SU-DHL-6 (cell line): Measurements from ENCODE around the gene MUC13.

Experiments used
- H2AFZ ChIP-seq: fragments of 200-600 bp; sonication (generic); 2 replicates; pipeline ENCODE4 v1.6.1; 2014; ENCODE audit warnings: low read depth, mild to moderate bottlenecking, moderate library complexity, mixed read lengths, antibody characterized with exemption, low read length; ENCODE audit not compliant: severe bottlenecking
- H3F3A ChIP-seq: fragments of 200-600 bp; shearing (Covaris generic); 2 replicates; pipeline ENCODE4 v1.6.0; 2016; ENCODE audit warnings: antibody characterized with exemption, mild to moderate bottlenecking; ENCODE audit not compliant: insufficient read depth
- H3K27ac ChIP-seq: fragments of 200-600 bp; sonication (generic); 2 replicates; pipeline ENCODE4 v1.5.1; 2016; ENCODE audit warnings: low read depth, mild to moderate bottlenecking, low read length, moderate library complexity, mixed read lengths
- H3K27me3 ChIP-seq: fragments of 200-600 bp; sonication (generic), shearing (Covaris generic); 2 replicates; pipeline ENCODE4 v1.6.0; 2014; ENCODE audit warnings: mild to moderate bottlenecking, low read length
- H3K36me3 ChIP-seq: fragments of 200-600 bp; sonication (generic); 2 replicates; pipeline ENCODE4 v1.6.1; 2014; ENCODE audit warnings: mild to moderate bottlenecking, low read length, mixed read lengths
- H3K4me2 ChIP-seq: fragments of 300-600, 200-600 bp; shearing (Covaris generic), sonication (generic); 2 replicates; pipeline ENCODE4 v1.6.0; 2014; ENCODE audit warnings: low read length, low read depth, mild to moderate bottlenecking; ENCODE audit not compliant: poor library complexity, severe bottlenecking
- H3K4me3 ChIP-seq: fragments of 200-600 bp; sonication (generic); 2 replicates; pipeline ENCODE4 v1.5.1; 2014; ENCODE audit warnings: antibody characterized with exemption, low read length, mild to moderate bottlenecking, mixed read lengths; ENCODE audit not compliant: insufficient read depth, poor library complexity, severe bottlenecking
- H3K79me2 ChIP-seq: fragments of 200-600 bp; sonication (generic); 2 replicates; pipeline ENCODE4 v1.6.1; 2014; ENCODE audit warnings: mild to moderate bottlenecking, low read length, moderate library complexity; ENCODE audit not compliant: insufficient read depth
- H3K9ac ChIP-seq: fragments of 200-600 bp; sonication (generic); 2 replicates; pipeline ENCODE4 v1.7.0; 2014; ENCODE audit warnings: mild to moderate bottlenecking, low read length
- H3K9me2 ChIP-seq: fragments of 200-600 bp; sonication (generic); replicated peaks from 2 replicates; pipeline ENCODE4 v1.6.1; 2014; ENCODE audit warnings: low read length; ENCODE audit not compliant: insufficient read depth
- H3K9me3 ChIP-seq: fragments of 200-600 bp; sonication (generic); 2 replicates; pipeline ENCODE4 v1.6.1; 2014; ENCODE audit warnings: low read length, mixed read lengths; ENCODE audit not compliant: insufficient read depth
- H4K20me1 ChIP-seq: fragments of 200-600 bp; sonication (generic); 2 replicates; pipeline ENCODE4 v1.6.1; 2014; ENCODE audit warnings: low read depth, mild to moderate bottlenecking, antibody characterized with exemption, low read length, moderate library complexity, mixed read lengths
- EZH2phosphoT487 ChIP-seq: fragments of 200-600 bp; sonication (generic), shearing (Covaris generic); conservative IDR thresholded peaks from 2 replicates; pipeline ENCODE4 v1.6.1; 2018; ENCODE audit warnings: mild to moderate bottlenecking, antibody characterized with exemption, low read length, moderate library complexity, mixed read lengths
- TF ChIP-seq, protein P1 (sequence below): fragments of 200-600 bp; sonication (generic); IDR thresholded peaks from one replicate; pipeline ENCODE4 v1.5.1; 2017; ENCODE audit warnings: antibody characterized with exemption, mild to moderate bottlenecking, low read length, moderate library complexity; ENCODE audit not compliant: insufficient read depth, poor library complexity, severe bottlenecking

The MUC13 gene

DNA sequence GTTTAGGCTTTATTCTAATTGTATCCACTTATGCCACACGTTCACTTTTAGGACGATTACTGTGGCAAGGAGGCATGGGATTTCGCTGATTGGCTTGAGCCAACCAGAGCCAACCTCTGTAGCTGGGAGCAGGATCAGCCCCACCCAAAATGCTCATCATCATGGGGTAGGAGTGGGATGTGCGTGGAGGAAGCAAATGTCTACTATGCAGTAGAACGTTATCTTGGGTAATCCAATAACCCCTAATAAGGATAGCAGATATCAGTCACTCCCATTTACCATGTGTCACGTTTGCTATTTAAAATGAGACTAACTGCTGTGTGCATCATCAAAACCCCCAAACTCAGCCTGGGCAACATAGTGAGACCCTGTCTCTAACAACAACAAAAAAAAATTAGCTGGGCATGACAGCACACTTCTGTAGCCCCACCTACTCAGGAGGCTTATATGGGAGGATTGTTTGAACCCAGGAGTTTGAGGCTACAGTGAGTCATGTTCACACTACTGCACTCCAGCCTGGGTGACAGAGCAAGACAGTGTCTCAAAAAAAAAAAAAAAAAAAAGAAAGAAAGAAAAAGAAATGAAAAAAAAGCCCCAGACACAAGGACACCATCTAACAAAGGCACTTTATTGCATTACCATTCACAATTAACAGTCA lies 29.6 kb downstream of the MUC13 start:
- no peaks in the 10 kb centered on the region for H3K36me3 ChIP-seq
- no peaks in the 10 kb centered on the region for H3K9me3 ChIP-seq
- H3K27me3 ChIP-seq, result no peaks in the 10 kb centered on the region
- H3K4me3 ChIP-seq, result no peak overlapping the region
- no peak overlapping the region for H3K4me2 ChIP-seq
- H4K20me1 ChIP-seq, result no peaks in the 10 kb centered on the region
- H3K27ac ChIP-seq, result no peak overlapping the region
- no peaks in the 10 kb centered on the region for H3F3A ChIP-seq
- no peak overlapping the region for H2AFZ ChIP-seq
- no peaks in the 10 kb centered on the region for H3K9me2 ChIP-seq
- H3K9ac ChIP-seq, result no peak overlapping the region
- H3K79me2 ChIP-seq, result no peaks in the 10 kb centered on the region
- TF ChIP-seq EZH2phosphoT487, result no peak
- TF ChIP-seq, protein P1, sequence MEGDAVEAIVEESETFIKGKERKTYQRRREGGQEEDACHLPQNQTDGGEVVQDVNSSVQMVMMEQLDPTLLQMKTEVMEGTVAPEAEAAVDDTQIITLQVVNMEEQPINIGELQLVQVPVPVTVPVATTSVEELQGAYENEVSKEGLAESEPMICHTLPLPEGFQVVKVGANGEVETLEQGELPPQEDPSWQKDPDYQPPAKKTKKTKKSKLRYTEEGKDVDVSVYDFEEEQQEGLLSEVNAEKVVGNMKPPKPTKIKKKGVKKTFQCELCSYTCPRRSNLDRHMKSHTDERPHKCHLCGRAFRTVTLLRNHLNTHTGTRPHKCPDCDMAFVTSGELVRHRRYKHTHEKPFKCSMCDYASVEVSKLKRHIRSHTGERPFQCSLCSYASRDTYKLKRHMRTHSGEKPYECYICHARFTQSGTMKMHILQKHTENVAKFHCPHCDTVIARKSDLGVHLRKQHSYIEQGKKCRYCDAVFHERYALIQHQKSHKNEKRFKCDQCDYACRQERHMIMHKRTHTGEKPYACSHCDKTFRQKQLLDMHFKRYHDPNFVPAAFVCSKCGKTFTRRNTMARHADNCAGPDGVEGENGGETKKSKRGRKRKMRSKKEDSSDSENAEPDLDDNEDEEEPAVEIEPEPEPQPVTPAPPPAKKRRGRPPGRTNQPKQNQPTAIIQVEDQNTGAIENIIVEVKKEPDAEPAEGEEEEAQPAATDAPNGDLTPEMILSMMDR, result no peak

DNA sequence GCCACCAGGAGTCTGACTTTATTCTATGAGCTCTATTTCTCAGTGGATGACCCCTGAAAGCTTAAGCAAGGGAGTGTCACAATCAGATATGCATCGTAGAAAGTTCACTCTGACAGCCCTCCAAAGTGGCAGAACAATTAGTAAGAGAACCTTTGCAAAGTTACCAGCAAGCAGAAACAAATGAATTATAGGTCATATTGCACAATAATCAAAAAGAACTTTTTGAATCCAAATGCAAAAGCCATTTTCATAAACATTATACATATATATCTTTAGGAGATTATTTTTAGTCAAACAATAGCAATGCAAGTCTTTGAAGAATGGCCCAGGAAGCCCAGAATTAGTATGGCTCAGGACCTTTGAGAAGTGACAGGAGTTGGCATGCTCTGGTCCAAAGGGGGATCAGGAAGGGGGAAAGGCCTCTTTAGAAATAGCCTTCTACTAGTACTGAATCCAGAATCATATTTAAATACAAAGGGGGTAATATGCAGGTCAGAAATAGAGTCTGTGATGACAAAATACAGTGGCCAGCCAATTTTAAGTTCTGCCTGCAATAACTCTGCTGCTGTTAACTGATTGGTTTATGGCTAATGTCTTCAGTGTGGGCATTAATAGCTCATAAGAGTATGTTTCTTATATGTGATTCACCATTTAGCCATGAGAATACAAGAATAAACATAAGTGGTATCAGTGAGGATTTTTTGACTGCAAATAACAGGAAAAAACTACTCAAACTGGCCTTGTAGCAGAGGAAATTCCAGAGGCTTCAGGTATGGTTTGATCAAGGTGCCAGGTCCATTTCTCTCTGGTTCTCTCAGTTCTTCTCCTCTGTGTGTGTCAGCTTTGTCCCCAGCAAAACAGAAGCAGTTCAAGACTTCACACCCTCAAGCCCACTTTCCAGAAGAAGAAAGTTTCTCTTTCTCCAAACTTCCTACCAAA lies 30.4 kb downstream of the MUC13 start:
- H3F3A ChIP-seq, result no peaks in the 10 kb centered on the region
- no peaks in the 10 kb centered on the region for H3K79me2 ChIP-seq
- H3K9ac ChIP-seq, result no peak overlapping the region
- no peak overlapping the region for H3K27ac ChIP-seq
- H3K9me2 ChIP-seq, result no peaks in the 10 kb centered on the region
- no peak overlapping the region for H2AFZ ChIP-seq
- H3K9me3 ChIP-seq, result no peaks in the 10 kb centered on the region
- no peaks in the 10 kb centered on the region for H3K27me3 ChIP-seq
- TF ChIP-seq EZH2phosphoT487, result no peak
- TF ChIP-seq, protein P1, result no peak
- H3K4me3 ChIP-seq, result no peak overlapping the region
- no peaks in the 10 kb centered on the region for H3K36me3 ChIP-seq
- H3K4me2 ChIP-seq, result no peak overlapping the region
- no peaks in the 10 kb centered on the region for H4K20me1 ChIP-seq

DNA sequence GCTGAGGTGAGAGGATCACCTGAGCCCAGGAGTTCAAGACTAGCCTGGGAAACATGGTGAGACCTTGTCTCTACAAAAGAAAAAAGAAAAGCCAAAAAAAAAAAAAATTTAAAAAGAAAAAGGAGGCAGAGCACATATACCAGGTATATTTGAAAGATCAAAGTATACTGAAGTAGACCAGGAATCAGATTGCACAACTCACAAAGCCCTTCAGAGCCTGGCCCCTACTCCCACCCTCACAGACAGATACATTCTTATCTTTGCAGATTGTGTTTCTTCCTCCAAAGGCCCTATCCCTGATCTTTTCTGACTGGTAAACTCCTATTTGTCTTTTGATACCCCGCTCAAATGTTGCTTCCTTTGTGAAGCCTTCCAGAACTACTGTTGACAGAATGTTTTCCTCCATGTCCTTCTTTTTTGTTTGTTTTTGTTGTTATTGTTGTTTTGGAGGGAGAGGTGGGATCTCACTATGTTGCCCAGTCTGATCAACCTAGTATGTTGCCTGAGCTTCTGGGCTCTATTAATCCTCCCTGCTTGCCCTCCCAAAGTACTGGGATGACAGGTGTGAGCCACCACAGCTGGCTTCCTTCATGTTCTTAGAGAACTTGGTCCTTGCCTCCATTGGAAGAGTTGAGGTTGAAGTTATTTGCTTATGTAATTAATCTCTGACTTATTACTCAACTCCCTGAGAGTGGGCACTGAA lies 37.6 kb downstream of the MUC13 start:
- Histone ChIP-seq H3K4me3 (no peak overlapping the region), H3F3A (no peaks in the 10 kb centered on the region), H3K27ac (no peak overlapping the region), H3K27me3 (no peaks in the 10 kb centered on the region), H3K4me2 (no peak overlapping the region), H3K36me3 (no peaks in the 10 kb centered on the region), H3K9me2 (no peaks in the 10 kb centered on the region), H3K9ac (no peak overlapping the region), H3K79me2 (no peaks in the 10 kb centered on the region), H3K9me3 (no peaks in the 10 kb centered on the region), H4K20me1 (no peaks in the 10 kb centered on the region), H2AFZ (no peak overlapping the region)
- no peak for TF ChIP-seq EZH2phosphoT487
- TF ChIP-seq, protein P1, result no peak
